Sigmoid colon (tissue), 7 donors: Measurements from ENCODE around the gene STIM2. TPM values are rescaled to one million over a fixed set of nuclear protein-coding genes. Genes with fewer than 3 reads are reported as not detected.

Source experiments
- DNase-seq: peaks from one replicate; pipeline ENCODE4 v3.0.0-alpha.2; 2019
- H3K27ac ChIP-seq, 4 donors: fragments of 200-600 bp; sonication (generic); one replicate each; pipeline ENCODE4 v1.5.1; 2016 to 2019; ENCODE audit warnings: mild to moderate bottlenecking in 1 of 4
- H3K27me3 ChIP-seq, 3 donors: fragments of 200-600 bp; sonication (generic); one replicate each; pipeline ENCODE4 v1.5.1; 2019; ENCODE audit warnings: mild to moderate bottlenecking in 1 of 3
- H3K36me3 ChIP-seq, 4 donors: fragments of 200-600 bp; sonication (generic); one replicate each; pipeline ENCODE4 v1.5.1; 2016 to 2019
- H3K4me1 ChIP-seq, 4 donors: fragments of 200-600 bp; sonication (generic); one replicate each; pipeline ENCODE4 v1.5.1; 2017 to 2019
- H3K4me3 ChIP-seq, 4 donors: fragments of 200-600 bp; sonication (generic); one replicate each; pipeline ENCODE4 v1.5.1; 2017 to 2019; ENCODE audit warnings: mild to moderate bottlenecking in 2 of 4, moderate library complexity in 1 of 4
- H3K9me3 ChIP-seq, 4 donors: fragments of 200-600 bp in 3 of 4; sonication (generic) in 3 of 4; one replicate each; pipeline versions ENCODE4 v1.5.1 to v1.6.1; 2013 to 2019
- CTCF ChIP-seq, 4 experiments: fragments of 450-650 bp in 3 of 4; fragments of 200-600 bp in 1 of 4; IDR thresholded peaks; one replicate each; pipeline ENCODE4 v1.5.1; 2016 to 2019; ENCODE audit warnings: antibody characterized with exemption in 4 of 4, mild to moderate bottlenecking in 3 of 4, moderate library complexity in 2 of 4
- EP300 ChIP-seq, 4 donors: sonication (generic); formaldehyde crosslinking; IDR thresholded peaks; one replicate each; pipeline ENCODE4 v1.6.1; 2017; ENCODE audit warnings: antibody characterized with exemption in 4 of 4
- POLR2A ChIP-seq, 2 donors: fragments of 450-650 bp; IDR thresholded peaks; one replicate each; pipeline ENCODE4 v1.6.1; 2016; ENCODE audit warnings: antibody characterized with exemption in 2 of 2, mild to moderate bottlenecking in 2 of 2, moderate library complexity in 2 of 2
- POLR2AphosphoS5 ChIP-seq, 4 donors: sonication (generic); formaldehyde crosslinking; IDR thresholded peaks; one replicate each; pipeline ENCODE4 v1.6.1; 2017; ENCODE audit warnings: antibody characterized with exemption in 4 of 4
- WGBS, 2 donors: extraction: QIAGEN DNeasy Blood & Tissue Kit; methylation state at CpG; one replicate each; pipeline ENCODE4 v1.1.7; 2013; 5-methylcytosine and 5-hydroxymethylcytosine counted together
- intact Hi-C: fragments of 100-400 bp; cut with DNase I; formaldehyde crosslinking; loops from one replicate; pipeline ENCODE4 v1.15.1; 2023
- polyA plus RNA-seq, 3 donors: library from polyadenylated mRNA; stranded (reverse); fragments of 200-250 nt; gene quantifications; one replicate each; pipeline ENCODE4 v1.2.3, GENCODE V29; 2013
- total RNA-seq, 4 donors: library from RNA; depleted of rRNA; stranded (reverse); fragments of >200 nt; gene quantifications; one replicate each; pipeline ENCODE4 v1.1.0, GENCODE V29; 2016
- donor health status: healthy with polysubstance abuse.
- donor health status: Bipolar disorder and iron deficiency.
- donor health status: healthy.

STIM2 gene
- total and polyA plus RNA-seq, 7 donors: 3.0 to 16.8 (median 14.1) TPM

GRCh38 chr4:26947318-26947717 lies 86.7 kb downstream of the STIM2 start:
- intact Hi-C loops: no loop called here
- no peak overlapping the region for H3K4me3 ChIP-seq
- no peak overlapping the region for H3K27ac ChIP-seq
- H3K36me3 ChIP-seq: no peaks in the 10 kb centered on the region
- DNase-seq: no peak
- WGBS, 2 donors: 86 to 93% methylated on average over 8 of the region's 8 CpGs
- no peaks in the 10 kb centered on the region for H3K4me1 ChIP-seq
- no peaks in the 10 kb centered on the region for H3K9me3 ChIP-seq
- TF ChIP-seq EP300 (IDR thresholded peaks at IDR 0.05): no peak
- no peak for TF ChIP-seq POLR2A (IDR thresholded peaks at IDR 0.05)
- no peak for TF ChIP-seq CTCF (IDR thresholded peaks at IDR 0.05)
- no peak for TF ChIP-seq POLR2AphosphoS5 (IDR thresholded peaks at IDR 0.05)
- H3K27me3 ChIP-seq: no peaks in the 10 kb centered on the region

GRCh38 chr4:26950446-26950845 lies 89.8 kb downstream of the STIM2 start:
- Histone ChIP-seq H3K4me3 (no peak overlapping the region), H3K27ac (no peak overlapping the region), H3K9me3 (no peaks in the 10 kb centered on the region), H3K4me1 (no peaks in the 10 kb centered on the region), H3K27me3 (no peaks in the 10 kb centered on the region), H3K36me3 (no peaks in the 10 kb centered on the region)
- DNase-seq: no peak
- TF ChIP-seq EP300 (IDR thresholded peaks at IDR 0.05): no peak
- no peak for TF ChIP-seq POLR2AphosphoS5 (IDR thresholded peaks at IDR 0.05)
- no peak for TF ChIP-seq CTCF (IDR thresholded peaks at IDR 0.05)
- TF ChIP-seq POLR2A (IDR thresholded peaks at IDR 0.05): no peak
- intact Hi-C loops: no loop called here

GRCh38 chr4:26952891-26953290 lies 92.2 kb downstream of the STIM2 start:
- Histone ChIP-seq H3K36me3 (peaks cover 0 to 3% (median 0%) of the 10 kb centered on the region in 4 donors), H3K27me3 (no peaks in the 10 kb centered on the region), H3K4me3 (no peak overlapping the region), H3K9me3 (no peaks in the 10 kb centered on the region), H3K27ac (no peak overlapping the region), H3K4me1 (no peaks in the 10 kb centered on the region)
- intact Hi-C loops: no loop called here
- DNase-seq: no peak
- WGBS, 2 donors: 87 to 88% methylated on average over 2 of the region's 2 CpGs
- no peak for TF ChIP-seq EP300 (IDR thresholded peaks at IDR 0.05)
- no peak for TF ChIP-seq CTCF (IDR thresholded peaks at IDR 0.05)
- TF ChIP-seq POLR2A (IDR thresholded peaks at IDR 0.05): no peak
- no peak for TF ChIP-seq POLR2AphosphoS5 (IDR thresholded peaks at IDR 0.05)

- H3K4me3 ChIP-seq: no peak overlapping the region
- H3K4me1 ChIP-seq: no peaks in the 10 kb centered on the region
- WGBS, 2 donors: 82 to 88% methylated on average over 2 of the region's 2 CpGs
- no peak for DNase-seq
- intact Hi-C loops: no loop called here
- TF ChIP-seq POLR2AphosphoS5 (IDR thresholded peaks at IDR 0.05): no peak
- no peak for TF ChIP-seq POLR2A (IDR thresholded peaks at IDR 0.05)
- no peak for TF ChIP-seq EP300 (IDR thresholded peaks at IDR 0.05)
- no peak for TF ChIP-seq CTCF (IDR thresholded peaks at IDR 0.05)
- no peaks in the 10 kb centered on the region for H3K27me3 ChIP-seq
- no peak overlapping the region for H3K27ac ChIP-seq
- H3K9me3 ChIP-seq: no peaks in the 10 kb centered on the region
- H3K36me3 ChIP-seq: peaks cover 0 to 5% (median 0%) of the 10 kb centered on the region in 4 donors
Measured at GRCh38 chr4:26953366-26953765, 92.7 kb downstream of the STIM2 start.

- WGBS, 2 donors: 71 to 75% methylated on average over 3 of the region's 3 CpGs
- Histone ChIP-seq H3K36me3 (peaks cover 0 to 5% (median 0%) of the 10 kb centered on the region in 4 donors), H3K27ac (no peak overlapping the region), H3K9me3 (no peaks in the 10 kb centered on the region), H3K4me1 (no peaks in the 10 kb centered on the region), H3K4me3 (no peak overlapping the region), H3K27me3 (no peaks in the 10 kb centered on the region)
- TF ChIP-seq EP300 (IDR thresholded peaks at IDR 0.05): no peak
- no peak for TF ChIP-seq POLR2A (IDR thresholded peaks at IDR 0.05)
- no peak for TF ChIP-seq CTCF (IDR thresholded peaks at IDR 0.05)
- TF ChIP-seq POLR2AphosphoS5 (IDR thresholded peaks at IDR 0.05): no peak
- intact Hi-C loops: no loop called here
- DNase-seq: no peak
Measured at GRCh38 chr4:26953770-26954423, 93.3 kb downstream of the STIM2 start.
